ENCODE measurements around the gene PNPLA7. TPM values are rescaled to one million over a fixed set of nuclear protein-coding genes. Genes with fewer than 3 reads are reported as not detected.

The PNPLA7 gene
- total and polyA plus RNA-seq, 2 of the 13 experiments (the other 11 are each of a cell fraction or from before 2014, with no cell fraction given): 0.42 to 1.5 TPM

DNA sequence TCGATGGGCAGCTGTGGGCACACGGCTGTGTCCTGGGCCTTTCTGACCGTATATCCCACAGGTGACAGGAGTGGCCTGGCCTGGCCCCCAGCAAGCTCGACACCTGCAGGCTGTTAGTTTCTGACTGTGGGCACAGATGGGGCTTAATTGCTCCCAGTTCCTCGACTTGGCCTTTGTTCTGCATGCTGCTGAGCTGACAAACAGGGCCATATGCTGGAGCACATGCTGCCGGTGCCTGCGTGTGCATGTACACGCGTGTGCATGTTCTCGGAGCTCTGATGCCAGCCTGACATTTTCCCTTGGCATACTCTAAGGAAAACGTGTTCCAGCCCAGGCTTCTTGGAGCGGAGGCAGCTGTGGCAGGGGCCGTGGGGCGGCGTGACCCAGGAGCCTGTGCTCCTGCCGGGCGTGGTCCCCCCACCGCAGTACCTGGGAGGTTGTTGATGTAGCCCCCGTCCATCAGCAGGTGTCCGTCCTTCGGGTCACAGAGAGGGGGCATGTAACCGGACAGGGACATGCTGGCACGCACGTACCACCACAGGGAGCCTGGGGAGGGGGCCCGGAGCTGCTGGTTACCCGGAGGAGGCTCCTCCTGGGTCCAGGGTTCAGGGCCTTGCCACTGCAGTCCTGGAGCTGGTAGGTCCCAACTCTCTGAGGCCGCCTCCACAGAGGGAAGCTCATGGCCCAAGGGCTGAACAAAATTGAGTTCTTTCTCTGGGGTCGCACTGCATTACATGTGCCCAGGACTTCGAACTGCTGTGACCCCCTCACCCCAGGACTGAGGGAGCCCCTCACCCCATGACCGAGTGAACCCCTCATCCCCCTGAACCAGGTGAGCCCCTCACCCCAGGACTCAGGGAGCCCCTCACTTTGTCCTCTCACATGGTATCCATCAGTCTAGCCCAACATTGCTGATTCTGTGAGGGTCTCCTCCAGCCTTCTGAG lies 86.9 kb downstream of the PNPLA7 start (continued):
- TF ChIP-seq, protein P1, sequence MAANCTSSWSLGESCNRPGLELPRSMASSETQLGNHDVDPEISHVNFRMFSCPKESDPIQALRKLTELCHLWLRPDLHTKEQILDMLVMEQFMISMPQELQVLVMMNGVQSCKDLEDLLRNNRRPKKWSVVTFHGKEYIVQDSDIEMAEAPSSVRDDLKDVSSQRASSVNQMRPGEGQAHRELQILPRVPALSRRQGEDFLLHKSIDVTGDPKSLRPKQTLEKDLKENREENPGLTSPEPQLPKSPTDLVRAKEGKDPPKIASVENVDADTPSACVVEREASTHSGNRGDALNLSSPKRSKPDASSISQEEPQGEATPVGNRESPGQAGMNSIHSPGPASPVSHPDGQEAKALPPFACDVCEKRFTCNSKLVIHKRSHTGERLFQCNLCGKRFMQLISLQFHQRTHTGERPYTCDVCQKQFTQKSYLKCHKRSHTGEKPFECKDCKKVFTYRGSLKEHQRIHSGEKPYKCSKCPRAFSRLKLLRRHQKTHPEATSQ (CRISPR knock-in tag; IDR thresholded peaks at IDR 0.05; ENCODE audit: borderline replicate concordance): no peak
- TF ChIP-seq ZNF546 (CRISPR knock-in tag; conservative IDR thresholded peaks at IDR 0.05): 0 out of 2 replicates have a peak, but pooled peaks have one; percentile 23
- TF ChIP-seq, protein P2, sequence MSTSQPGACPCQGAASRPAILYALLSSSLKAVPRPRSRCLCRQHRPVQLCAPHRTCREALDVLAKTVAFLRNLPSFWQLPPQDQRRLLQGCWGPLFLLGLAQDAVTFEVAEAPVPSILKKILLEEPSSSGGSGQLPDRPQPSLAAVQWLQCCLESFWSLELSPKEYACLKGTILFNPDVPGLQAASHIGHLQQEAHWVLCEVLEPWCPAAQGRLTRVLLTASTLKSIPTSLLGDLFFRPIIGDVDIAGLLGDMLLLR (CRISPR knock-in tag; IDR thresholded peaks at IDR 0.05): 0 out of 2 replicates have a peak, but pooled peaks have one; percentile 25
- TF ChIP-seq, protein P3, sequence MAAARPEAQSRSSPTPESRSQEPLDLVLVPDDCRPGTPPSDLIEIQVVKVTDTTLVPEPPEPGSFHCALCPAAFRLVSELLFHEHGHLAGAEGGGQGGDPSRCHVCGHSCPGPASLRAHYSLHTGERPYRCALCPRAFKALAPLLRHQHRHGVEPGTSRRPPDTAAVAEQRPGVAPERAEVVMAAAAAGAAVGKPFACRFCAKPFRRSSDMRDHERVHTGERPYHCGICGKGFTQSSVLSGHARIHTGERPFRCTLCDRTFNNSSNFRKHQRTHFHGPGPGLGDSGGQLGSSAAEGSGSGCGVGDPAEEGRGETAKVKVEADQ (CRISPR knock-in tag; IDR thresholded peaks at IDR 0.05; ENCODE audit: borderline replicate concordance): 0 out of 2 replicates have a peak, but pooled peaks have one; percentile 26
- TF ChIP-seq, protein P4, sequence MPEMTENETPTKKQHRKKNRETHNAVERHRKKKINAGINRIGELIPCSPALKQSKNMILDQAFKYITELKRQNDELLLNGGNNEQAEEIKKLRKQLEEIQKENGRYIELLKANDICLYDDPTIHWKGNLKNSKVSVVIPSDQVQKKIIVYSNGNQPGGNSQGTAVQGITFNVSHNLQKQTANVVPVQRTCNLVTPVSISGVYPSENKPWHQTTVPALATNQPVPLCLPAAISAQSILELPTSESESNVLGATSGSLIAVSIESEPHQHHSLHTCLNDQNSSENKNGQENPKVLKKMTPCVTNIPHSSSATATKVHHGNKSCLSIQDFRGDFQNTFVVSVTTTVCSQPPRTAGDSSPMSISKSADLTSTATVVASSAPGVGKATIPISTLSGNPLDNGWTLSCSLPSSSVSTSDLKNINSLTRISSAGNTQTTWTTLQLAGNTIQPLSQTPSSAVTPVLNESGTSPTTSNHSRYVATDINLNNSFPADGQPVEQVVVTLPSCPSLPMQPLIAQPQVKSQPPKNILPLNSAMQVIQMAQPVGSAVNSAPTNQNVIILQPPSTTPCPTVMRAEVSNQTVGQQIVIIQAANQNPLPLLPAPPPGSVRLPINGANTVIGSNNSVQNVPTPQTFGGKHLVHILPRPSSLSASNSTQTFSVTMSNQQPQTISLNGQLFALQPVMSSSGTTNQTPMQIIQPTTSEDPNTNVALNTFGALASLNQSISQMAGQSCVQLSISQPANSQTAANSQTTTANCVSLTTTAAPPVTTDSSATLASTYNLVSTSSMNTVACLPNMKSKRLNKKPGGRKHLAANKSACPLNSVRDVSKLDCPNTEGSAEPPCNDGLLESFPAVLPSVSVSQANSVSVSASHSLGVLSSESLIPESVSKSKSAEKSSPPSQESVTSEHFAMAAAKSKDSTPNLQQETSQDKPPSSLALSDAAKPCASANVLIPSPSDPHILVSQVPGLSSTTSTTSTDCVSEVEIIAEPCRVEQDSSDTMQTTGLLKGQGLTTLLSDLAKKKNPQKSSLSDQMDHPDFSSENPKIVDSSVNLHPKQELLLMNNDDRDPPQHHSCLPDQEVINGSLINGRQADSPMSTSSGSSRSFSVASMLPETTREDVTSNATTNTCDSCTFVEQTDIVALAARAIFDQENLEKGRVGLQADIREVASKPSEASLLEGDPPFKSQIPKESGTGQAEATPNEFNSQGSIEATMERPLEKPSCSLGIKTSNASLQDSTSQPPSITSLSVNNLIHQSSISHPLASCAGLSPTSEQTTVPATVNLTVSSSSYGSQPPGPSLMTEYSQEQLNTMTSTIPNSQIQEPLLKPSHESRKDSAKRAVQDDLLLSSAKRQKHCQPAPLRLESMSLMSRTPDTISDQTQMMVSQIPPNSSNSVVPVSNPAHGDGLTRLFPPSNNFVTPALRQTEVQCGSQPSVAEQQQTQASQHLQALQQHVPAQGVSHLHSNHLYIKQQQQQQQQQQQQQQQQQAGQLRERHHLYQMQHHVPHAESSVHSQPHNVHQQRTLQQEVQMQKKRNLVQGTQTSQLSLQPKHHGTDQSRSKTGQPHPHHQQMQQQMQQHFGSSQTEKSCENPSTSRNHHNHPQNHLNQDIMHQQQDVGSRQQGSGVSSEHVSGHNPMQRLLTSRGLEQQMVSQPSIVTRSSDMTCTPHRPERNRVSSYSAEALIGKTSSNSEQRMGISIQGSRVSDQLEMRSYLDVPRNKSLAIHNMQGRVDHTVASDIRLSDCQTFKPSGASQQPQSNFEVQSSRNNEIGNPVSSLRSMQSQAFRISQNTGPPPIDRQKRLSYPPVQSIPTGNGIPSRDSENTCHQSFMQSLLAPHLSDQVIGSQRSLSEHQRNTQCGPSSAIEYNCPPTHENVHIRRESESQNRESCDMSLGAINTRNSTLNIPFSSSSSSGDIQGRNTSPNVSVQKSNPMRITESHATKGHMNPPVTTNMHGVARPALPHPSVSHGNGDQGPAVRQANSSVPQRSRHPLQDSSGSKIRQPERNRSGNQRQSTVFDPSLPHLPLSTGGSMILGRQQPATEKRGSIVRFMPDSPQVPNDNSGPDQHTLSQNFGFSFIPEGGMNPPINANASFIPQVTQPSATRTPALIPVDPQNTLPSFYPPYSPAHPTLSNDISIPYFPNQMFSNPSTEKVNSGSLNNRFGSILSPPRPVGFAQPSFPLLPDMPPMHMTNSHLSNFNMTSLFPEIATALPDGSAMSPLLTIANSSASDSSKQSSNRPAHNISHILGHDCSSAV (CRISPR knock-in tag; IDR thresholded peaks at IDR 0.05; ENCODE audit: borderline replicate concordance): no peak
- peak; percentile 90 for TF ChIP-seq ZNF605 (CRISPR knock-in tag; IDR thresholded peaks at IDR 0.05)
- no peak for TF ChIP-seq ZNF10 (CRISPR knock-in tag; IDR thresholded peaks at IDR 0.05; ENCODE audit: borderline replicate concordance, low read depth)
- TF ChIP-seq SAFB2 (CRISPR knock-in tag; IDR thresholded peaks at IDR 0.05; ENCODE audit: borderline replicate concordance, low read depth): no peak
- TF ChIP-seq, protein P5, sequence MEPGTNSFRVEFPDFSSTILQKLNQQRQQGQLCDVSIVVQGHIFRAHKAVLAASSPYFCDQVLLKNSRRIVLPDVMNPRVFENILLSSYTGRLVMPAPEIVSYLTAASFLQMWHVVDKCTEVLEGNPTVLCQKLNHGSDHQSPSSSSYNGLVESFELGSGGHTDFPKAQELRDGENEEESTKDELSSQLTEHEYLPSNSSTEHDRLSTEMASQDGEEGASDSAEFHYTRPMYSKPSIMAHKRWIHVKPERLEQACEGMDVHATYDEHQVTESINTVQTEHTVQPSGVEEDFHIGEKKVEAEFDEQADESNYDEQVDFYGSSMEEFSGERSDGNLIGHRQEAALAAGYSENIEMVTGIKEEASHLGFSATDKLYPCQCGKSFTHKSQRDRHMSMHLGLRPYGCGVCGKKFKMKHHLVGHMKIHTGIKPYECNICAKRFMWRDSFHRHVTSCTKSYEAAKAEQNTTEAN (CRISPR knock-in tag; conservative IDR thresholded peaks at IDR 0.05): no peak
- TF ChIP-seq, protein P6, sequence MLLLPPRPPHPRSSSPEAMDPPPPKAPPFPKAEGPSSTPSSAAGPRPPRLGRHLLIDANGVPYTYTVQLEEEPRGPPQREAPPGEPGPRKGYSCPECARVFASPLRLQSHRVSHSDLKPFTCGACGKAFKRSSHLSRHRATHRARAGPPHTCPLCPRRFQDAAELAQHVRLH (CRISPR knock-in tag; IDR thresholded peaks at IDR 0.05; ENCODE audit: borderline replicate concordance, low read depth): no peak

All from HepG2 (cell line).